GM23248 (cell line): ENCODE results near the gene SRCIN1. TPM values are rescaled to one million over a fixed set of nuclear protein-coding genes. Genes with fewer than 3 reads are reported as not detected.

Experiments used
- DNase-seq: peaks from one replicate; pipeline ENCODE4 v3.0.0-alpha.2; 2015
- H2AFZ ChIP-seq: fragments of 200-600 bp; sonication (generic); 2 replicates; pipeline ENCODE4 v1.6.1; 2016; ENCODE audit warnings: antibody characterized with exemption
- H3F3A ChIP-seq: fragments of 200-600 bp; sonication (generic); 2 replicates; pipeline ENCODE4 v1.6.1; 2016; ENCODE audit warnings: mild to moderate bottlenecking, antibody characterized with exemption, mixed run types; ENCODE audit not compliant: insufficient read depth
- H3K27ac ChIP-seq: fragments of 200-600 bp; sonication (generic); 2 replicates; pipeline ENCODE4 v1.5.1; 2016; ENCODE audit warnings: mild to moderate bottlenecking
- H3K27me3 ChIP-seq: fragments of 200-600 bp; sonication (generic); replicated peaks from 2 replicates; pipeline ENCODE4 v1.6.1; 2016; ENCODE audit warnings: mild to moderate bottlenecking; ENCODE audit not compliant: insufficient read depth
- H3K36me3 ChIP-seq: fragments of 200-600 bp; sonication (generic); 2 replicates; pipeline ENCODE4 v1.6.1; 2016; ENCODE audit warnings: low read depth, mild to moderate bottlenecking
- H3K4me1 ChIP-seq: fragments of 200-600 bp; sonication (generic); 2 replicates; pipeline ENCODE4 v1.6.1; 2016; ENCODE audit warnings: mild to moderate bottlenecking; ENCODE audit not compliant: insufficient read depth
- H3K4me2 ChIP-seq: fragments of 200-600 bp; sonication (generic); one replicate; pipeline ENCODE4 v1.6.1; 2016; ENCODE audit warnings: mild to moderate bottlenecking; ENCODE audit not compliant: unreplicated experiment
- H3K4me3 ChIP-seq: fragments of 200-600 bp; sonication (generic); 2 replicates; pipeline ENCODE4 v1.5.1; 2016; ENCODE audit warnings: mild to moderate bottlenecking
- H3K79me2 ChIP-seq: fragments of 200-600 bp; sonication (generic); 2 replicates; pipeline ENCODE4 v1.6.1; 2016; ENCODE audit warnings: mild to moderate bottlenecking; ENCODE audit not compliant: insufficient read depth
- H3K9ac ChIP-seq: fragments of 200-600 bp; sonication (generic); 2 replicates; pipeline ENCODE4 v1.6.1; 2016; ENCODE audit warnings: mild to moderate bottlenecking
- H3K9me2 ChIP-seq: fragments of 200-600 bp; sonication (generic); 2 replicates; pipeline ENCODE4 v1.6.1; 2016; ENCODE audit warnings: mixed run types, mild to moderate bottlenecking, moderate library complexity; ENCODE audit not compliant: insufficient read depth
- H3K9me3 ChIP-seq: fragments of 200-600 bp; sonication (generic); one replicate; pipeline ENCODE4 v1.6.1; 2017; ENCODE audit warnings: low read depth
- H4K20me1 ChIP-seq: fragments of 200-600 bp; sonication (generic); 2 replicates; pipeline ENCODE4 v1.6.0; 2016; ENCODE audit not compliant: insufficient read depth
- EZH2 ChIP-seq: fragments of 200-600 bp; sonication (generic); IDR thresholded peaks from 2 replicates; pipeline ENCODE4 v1.6.1; 2018; ENCODE audit warnings: antibody characterized with exemption, mild to moderate bottlenecking; ENCODE audit not compliant: insufficient read depth, poor library complexity, severe bottlenecking
- EZH2phosphoT487 ChIP-seq: fragments of 200-600 bp; sonication (generic); IDR thresholded peaks from 2 replicates; pipeline ENCODE4 v1.6.1; 2018; ENCODE audit warnings: antibody characterized with exemption, moderate library complexity, mild to moderate bottlenecking, low read depth; ENCODE audit not compliant: insufficient read depth
- WGBS, 2 experiments: methylation state at CpG; one replicate each; pipeline ENCODE4 v1.1.6; 2015 to 2017; ENCODE audit warnings: low lambda C conversion rate in 2 of 2, low coverage in 1 of 2; ENCODE audit errors: missing lambda C conversion rate in 2 of 2; 5-methylcytosine and 5-hydroxymethylcytosine counted together
- in situ Hi-C: fragments of 300-500 bp; cut with MboI; formaldehyde crosslinking; loops from 2 replicates; pipeline ENCODE4 v1.15.0; 2020
- polyA plus RNA-seq: library from polyadenylated mRNA; unstranded; fragments of >200 nt; fragmentation: Nextera tagmentation; extraction: Ambion mirVana; gene quantifications from 2 replicates; pipeline ENCODE4 v1.2.1, GENCODE V29; 2016
- total RNA-seq: library from RNA; depleted of rRNA; stranded (reverse); fragments of >200 nt; shearing (Covaris generic); gene quantifications from 2 replicates; pipeline ENCODE4 v1.2.3, GENCODE V29; 2014

The SRCIN1 gene
- total and polyA plus RNA-seq, 2 experiments from 2014 or later: not detected

- Histone ChIP-seq H3K9me3 (no peaks in the 10 kb centered on the region), H2AFZ (no peak overlapping the region), H3K4me3 (no peak overlapping the region), H3K27me3 (peaks cover 23% of the 10 kb centered on the region), H3K79me2 (no peaks in the 10 kb centered on the region), H3K9ac (no peak overlapping the region), H3K4me1 (peaks cover 9% of the 10 kb centered on the region; the same call in 1 of the 2 replicates), H3K4me2 (no peak overlapping the region), H3K9me2 (no peaks in the 10 kb centered on the region), H4K20me1 (no peaks in the 10 kb centered on the region), H3F3A (no peaks in the 10 kb centered on the region), H3K27ac (no peak overlapping the region), H3K36me3 (no peaks in the 10 kb centered on the region)
- no peak for TF ChIP-seq EZH2phosphoT487
- no peak for TF ChIP-seq EZH2
- WGBS, 2 experiments: 51 to 58% methylated on average over 5 of the region's 5 CpGs
- in situ Hi-C loops: no loop called here
- peak; percentile 66 for DNase-seq
Observed at GRCh38 chr17:38591759-38592241, 14.0 kb downstream of the SRCIN1 start.

- in situ Hi-C loops: no loop called here
- WGBS, 2 experiments: 69 to 78% methylated on average over 6 of the region's 6 CpGs
- H3K4me3 ChIP-seq: no peak overlapping the region
Observed at GRCh38 chr17:38590988-38591758, 14.6 kb downstream of the SRCIN1 start.

GRCh38 chr17:38589462-38590114, 16.2 kb downstream of the SRCIN1 start:
- Histone ChIP-seq H3K36me3 (no peaks in the 10 kb centered on the region), H3K9me2 (no peaks in the 10 kb centered on the region), H3K4me2 (no peak overlapping the region), H3K27me3 (peaks cover 21% of the 10 kb centered on the region), H3K79me2 (no peaks in the 10 kb centered on the region), H3K27ac (no peak overlapping the region), H3K9me3 (no peaks in the 10 kb centered on the region), H3K4me1 (peaks cover 9% of the 10 kb centered on the region; the same call in 1 of the 2 replicates), H3K9ac (no peak overlapping the region), H3F3A (no peaks in the 10 kb centered on the region), H4K20me1 (no peaks in the 10 kb centered on the region), H2AFZ (no peak overlapping the region), H3K4me3 (no peak overlapping the region)
- 63 to 66% methylated on average over 10 of the region's 10 CpGs for WGBS, 2 experiments
- TF ChIP-seq EZH2phosphoT487 (no peak), EZH2 (no peak)
- DNase-seq: no peak
- in situ Hi-C loops: loop anchor here (10.0 kb wide), 1 partner anchor 165 kb away; the partner anchor contains the start of gene ARHGAP23

More at GRCh38 chr17:38590988-38591758, 14.6 kb downstream of the SRCIN1 start:
- Histone ChIP-seq H3F3A (no peaks in the 10 kb centered on the region), H2AFZ (no peak overlapping the region), H3K27ac (no peak overlapping the region), H3K4me2 (no peak overlapping the region), H3K9me3 (no peaks in the 10 kb centered on the region), H3K27me3 (peaks cover 18% of the 10 kb centered on the region), H3K4me1 (peaks cover 9% of the 10 kb centered on the region; the same call in 1 of the 2 replicates), H3K9ac (no peak overlapping the region), H3K36me3 (no peaks in the 10 kb centered on the region), H3K9me2 (no peaks in the 10 kb centered on the region), H4K20me1 (no peaks in the 10 kb centered on the region), H3K79me2 (no peaks in the 10 kb centered on the region)
- peak; percentile 32 for DNase-seq
- TF ChIP-seq EZH2 (no peak), EZH2phosphoT487 (no peak)

GRCh38 chr17:38588788-38589174, 17.0 kb downstream of the SRCIN1 start:
- no peaks in the 10 kb centered on the region for H3K9me3 ChIP-seq
- H3K36me3 ChIP-seq: no peaks in the 10 kb centered on the region
- H3K9ac ChIP-seq: no peak overlapping the region
- peaks cover 13% of the 10 kb centered on the region; the same call in 1 of the 2 replicates for H3K27me3 ChIP-seq
- no peak overlapping the region for H3K27ac ChIP-seq
- no peak overlapping the region for H3K4me2 ChIP-seq
- WGBS, 2 experiments: 76 to 83% methylated on average over 9 of the region's 9 CpGs
- H4K20me1 ChIP-seq: no peaks in the 10 kb centered on the region
- H3K79me2 ChIP-seq: no peaks in the 10 kb centered on the region
- H3K4me1 ChIP-seq: peaks cover 9% of the 10 kb centered on the region; the same call in 1 of the 2 replicates
- no peak overlapping the region for H3K4me3 ChIP-seq
- no peak for TF ChIP-seq EZH2
- no peak for TF ChIP-seq EZH2phosphoT487
- no peak for DNase-seq
- H3F3A ChIP-seq: no peaks in the 10 kb centered on the region
- no peaks in the 10 kb centered on the region for H3K9me2 ChIP-seq
- in situ Hi-C loops: loop anchor here (10.0 kb wide), 1 partner anchor 164 kb away; the partner anchor contains the start of gene ARHGAP23
- no peak overlapping the region for H2AFZ ChIP-seq
